Gastrocnemius medialis (tissue), 4 donors: ENCODE results near the gene AFF3.

ENCODE experiments used
- POLR2A ChIP-seq, 2 donors: fragments of 450-650 bp; IDR thresholded peaks; one replicate each; pipeline ENCODE4 v1.6.1; 2017; ENCODE audit warnings: antibody characterized with exemption in 2 of 2, mild to moderate bottlenecking in 2 of 2, moderate library complexity in 2 of 2
- TF ChIP-seq, protein P1 (sequence below), 5 experiments: fragments of 450-650 bp in 3 of 5; fragments of 200-600 bp in 2 of 5; sonication (generic) in 2 of 5; IDR thresholded peaks in 4 of 5; conservative IDR thresholded peaks in 1 of 5; 1 replicate in 4 of 5; 2 replicates in 1 of 5; pipeline ENCODE4 v1.5.1; 2016 to 2019; ENCODE audit warnings: antibody characterized with exemption in 5 of 5, mild to moderate bottlenecking in 3 of 5, moderate library complexity in 3 of 5

DNA sequence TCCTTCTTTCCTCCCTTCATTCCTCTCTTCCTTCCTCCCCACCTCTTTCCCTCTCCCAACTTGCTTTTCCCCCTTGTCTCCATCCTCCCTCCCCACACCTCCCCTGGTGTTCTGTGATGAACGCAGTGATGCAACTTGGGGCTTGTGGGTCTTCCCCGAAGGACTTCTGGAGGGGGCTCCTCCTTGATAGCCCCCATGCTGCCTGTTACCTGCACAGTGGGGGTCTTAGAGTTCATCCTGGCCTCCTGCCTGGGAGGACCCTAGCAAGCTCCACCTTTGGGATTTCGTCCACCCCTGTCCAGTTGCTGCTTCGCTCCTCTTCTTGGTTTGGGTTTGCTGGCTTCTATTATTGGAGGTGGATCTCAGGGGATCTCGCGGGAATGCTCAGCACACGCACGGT, 43.7 kb upstream of the AFF3 start:
- no peak for TF ChIP-seq POLR2A (IDR thresholded peaks at IDR 0.05)
- TF ChIP-seq, protein P1, sequence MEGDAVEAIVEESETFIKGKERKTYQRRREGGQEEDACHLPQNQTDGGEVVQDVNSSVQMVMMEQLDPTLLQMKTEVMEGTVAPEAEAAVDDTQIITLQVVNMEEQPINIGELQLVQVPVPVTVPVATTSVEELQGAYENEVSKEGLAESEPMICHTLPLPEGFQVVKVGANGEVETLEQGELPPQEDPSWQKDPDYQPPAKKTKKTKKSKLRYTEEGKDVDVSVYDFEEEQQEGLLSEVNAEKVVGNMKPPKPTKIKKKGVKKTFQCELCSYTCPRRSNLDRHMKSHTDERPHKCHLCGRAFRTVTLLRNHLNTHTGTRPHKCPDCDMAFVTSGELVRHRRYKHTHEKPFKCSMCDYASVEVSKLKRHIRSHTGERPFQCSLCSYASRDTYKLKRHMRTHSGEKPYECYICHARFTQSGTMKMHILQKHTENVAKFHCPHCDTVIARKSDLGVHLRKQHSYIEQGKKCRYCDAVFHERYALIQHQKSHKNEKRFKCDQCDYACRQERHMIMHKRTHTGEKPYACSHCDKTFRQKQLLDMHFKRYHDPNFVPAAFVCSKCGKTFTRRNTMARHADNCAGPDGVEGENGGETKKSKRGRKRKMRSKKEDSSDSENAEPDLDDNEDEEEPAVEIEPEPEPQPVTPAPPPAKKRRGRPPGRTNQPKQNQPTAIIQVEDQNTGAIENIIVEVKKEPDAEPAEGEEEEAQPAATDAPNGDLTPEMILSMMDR (IDR thresholded peaks at IDR 0.05 in 4 of 5, conservative IDR thresholded peaks at IDR 0.05 in 1 of 5) = no peak
